GM12878 (cell line): Measurements from ENCODE around the gene PLA2G4E. TPM values are rescaled to one million over a fixed set of nuclear protein-coding genes. Genes with fewer than 3 reads are reported as not detected.

Source experiments
- BMI1 ChIP-seq: fragments of 450-650 bp; IDR thresholded peaks from 2 replicates; pipeline ENCODE4 v1.6.1; 2016; ENCODE audit warnings: mild to moderate bottlenecking, moderate library complexity, borderline replicate concordance
- CREM ChIP-seq: IDR thresholded peaks from 2 replicates; pipeline ENCODE4 v1.6.1; 2014; ENCODE audit warnings: antibody characterized with exemption, low read depth
- EGR1 ChIP-seq, 2 experiments: IDR thresholded peaks; 1 replicate in 1 of 2; 2 replicates in 1 of 2; pipeline ENCODE4 v1.6.1; 2011 to 2012; ENCODE audit warnings: low read depth in 2 of 2, low read length in 2 of 2, borderline replicate concordance in 1 of 2, mild to moderate bottlenecking in 1 of 2, moderate library complexity in 1 of 2
- EP300 ChIP-seq, 2 experiments: fragments of 150-350 bp in 1 of 2; IDR thresholded peaks; 2 replicates each; pipeline ENCODE4 v1.6.1; 2011 to 2012; ENCODE audit warnings: low read depth in 2 of 2, low read length in 2 of 2, borderline replicate concordance in 1 of 2, improper control_type of control experiment in 1 of 2, inconsistent platforms in 1 of 2; ENCODE audit not compliant: control insufficient read depth in 1 of 2
- FOS ChIP-seq: IDR thresholded peaks from 3 replicates; pipeline ENCODE4 v1.6.1; 2011; ENCODE audit warnings: borderline replicate concordance; ENCODE audit not compliant: insufficient read length; ENCODE audit errors: extremely low read depth
- HDAC2 ChIP-seq: fragments of 200-600 bp; sonication (generic); IDR thresholded peaks from 2 replicates; pipeline ENCODE4 v1.6.1; 2017
- IKZF1 ChIP-seq: fragments of 450-650 bp; conservative IDR thresholded peaks from 2 replicates; pipeline ENCODE4 v1.6.1; 2017; ENCODE audit warnings: antibody characterized with exemption, mild to moderate bottlenecking
- JUND ChIP-seq: IDR thresholded peaks from 2 replicates; pipeline ENCODE4 v1.6.1; 2012; ENCODE audit warnings: low read depth, mild to moderate bottlenecking, low read length, improper control_type of control experiment, moderate library complexity
- MLLT1 ChIP-seq: fragments of 450-650 bp; IDR thresholded peaks from 2 replicates; pipeline ENCODE4 v1.6.1; 2016; ENCODE audit warnings: mild to moderate bottlenecking
- MYC ChIP-seq: IDR thresholded peaks from 2 replicates; pipeline ENCODE4 v1.6.1; 2011; ENCODE audit warnings: mild to moderate bottlenecking, low read length, moderate library complexity, inconsistent platforms; ENCODE audit not compliant: insufficient read depth, insufficient replicate concordance, insufficient read length, severe bottlenecking
- NBN ChIP-seq: fragments of 450-650 bp; IDR thresholded peaks from 2 replicates; pipeline ENCODE4 v1.6.1; 2016
- PML ChIP-seq: IDR thresholded peaks from 2 replicates; pipeline ENCODE4 v1.6.1; 2012; ENCODE audit warnings: low read length, inconsistent platforms
- POLR2A ChIP-seq: IDR thresholded peaks from 2 replicates; pipeline ENCODE4 v1.6.1; 2011; ENCODE audit warnings: low read depth, mild to moderate bottlenecking, low read length
- RFX5 ChIP-seq: IDR thresholded peaks from 2 replicates; pipeline ENCODE4 v1.6.1; 2011; ENCODE audit warnings: low read depth, low read length, improper control_type of control experiment
- SMARCA5 ChIP-seq: fragments of 450-650 bp; IDR thresholded peaks from 2 replicates; pipeline ENCODE4 v1.6.1; 2017; ENCODE audit warnings: mild to moderate bottlenecking
- YY1 ChIP-seq: IDR thresholded peaks from 2 replicates; pipeline ENCODE4 v1.6.1; 2011; ENCODE audit warnings: low read depth, mild to moderate bottlenecking, low read length
- ZBTB11 ChIP-seq: fragments of 450-650 bp; formaldehyde crosslinking; IDR thresholded peaks from 2 replicates; pipeline ENCODE4 v1.5.0; 2022; ENCODE audit warnings: mild to moderate bottlenecking, missing genetic modification characterization
- polyA plus RNA-seq, 11 experiments: library from polyadenylated mRNA; depleted of rRNA in 4 of 11; unstranded in 6 of 11; stranded (reverse) in 5 of 11; fragments of >200 nt; fragmentation: Nextera tagmentation in 4 of 11; fragmentation: Illumina TruSeq in 1 of 11; extraction: Ambion mirVana in 4 of 11; extraction: Trizol in 1 of 11; gene quantifications; 1 replicate in 1 of 11; 2 replicates in 10 of 11; pipeline versions ENCODE4 v1.2.1 to v1.2.3, GENCODE V29; 2011 to 2016; ENCODE audit warnings: inconsistent platforms in 2 of 11, missing spikeins in 2 of 11, low read depth in 1 of 11
- total RNA-seq, 4 experiments: library from RNA; depleted of rRNA in 3 of 4; stranded (reverse); fragments of >200 nt in 3 of 4; fragmentation: Illumina TruSeq in 1 of 4; extraction: Trizol in 1 of 4; gene quantifications; 2 replicates each; pipeline versions ENCODE4 v1.2.1 to v1.2.3, GENCODE V29; 2013 to 2021
- TF ChIP-seq, protein P1 (sequence below): fragments of 450-650 bp; IDR thresholded peaks from 2 replicates; pipeline ENCODE4 v1.6.1; 2017; ENCODE audit warnings: antibody characterized with exemption, mild to moderate bottlenecking, moderate library complexity
- TF ChIP-seq, protein P2 (sequence below): IDR thresholded peaks from 2 replicates; pipeline ENCODE4 v1.6.1; 2011; ENCODE audit warnings: borderline replicate concordance, low read depth, mild to moderate bottlenecking, moderate library complexity, low read length; ENCODE audit not compliant: insufficient read depth, poor library complexity, severe bottlenecking
- TF ChIP-seq, protein P3 (sequence below): IDR thresholded peaks from 2 replicates; pipeline ENCODE4 v1.6.1; 2011; ENCODE audit warnings: mild to moderate bottlenecking, low read depth, low read length, moderate library complexity; ENCODE audit not compliant: insufficient replicate concordance

Gene PLA2G4E
- total and polyA plus RNA-seq, 10 of the 15 experiments (the other 5 are each of a cell fraction or from before 2014, with no cell fraction given) = 0.05 to 0.32 (median 0.06) TPM; not detected in 5

GRCh38 chr15:41935566-41936020 is 85.2 kb downstream of the PLA2G4E start (continued):
- TF ChIP-seq ZBTB11 (CRISPR knock-in tag) = no peak
- TF ChIP-seq SMARCA5 = no peak
- TF ChIP-seq MLLT1 = peak; percentile 61
- no peak for TF ChIP-seq BMI1
- peak; percentile 60; the same call in 1 of the 2 replicates for TF ChIP-seq YY1
- 0 out of 2 replicates have a peak, but pooled peaks have one; percentile 34 for TF ChIP-seq POLR2A
- TF ChIP-seq JUND = no peak
- peak; percentile 51 to 61; a peak in 2 of 4 replicates for TF ChIP-seq EP300 (IDR thresholded peaks at IDR 0.05; ENCODE audit: borderline replicate concordance in 1 of 2, control insufficient read depth in 1 of 2, low read depth in 2 of 2, low read length in 2 of 2)
- TF ChIP-seq NBN = peak; percentile 46
- TF ChIP-seq RFX5 = no peak
- TF ChIP-seq CREM = no peak
- TF ChIP-seq, protein P1, sequence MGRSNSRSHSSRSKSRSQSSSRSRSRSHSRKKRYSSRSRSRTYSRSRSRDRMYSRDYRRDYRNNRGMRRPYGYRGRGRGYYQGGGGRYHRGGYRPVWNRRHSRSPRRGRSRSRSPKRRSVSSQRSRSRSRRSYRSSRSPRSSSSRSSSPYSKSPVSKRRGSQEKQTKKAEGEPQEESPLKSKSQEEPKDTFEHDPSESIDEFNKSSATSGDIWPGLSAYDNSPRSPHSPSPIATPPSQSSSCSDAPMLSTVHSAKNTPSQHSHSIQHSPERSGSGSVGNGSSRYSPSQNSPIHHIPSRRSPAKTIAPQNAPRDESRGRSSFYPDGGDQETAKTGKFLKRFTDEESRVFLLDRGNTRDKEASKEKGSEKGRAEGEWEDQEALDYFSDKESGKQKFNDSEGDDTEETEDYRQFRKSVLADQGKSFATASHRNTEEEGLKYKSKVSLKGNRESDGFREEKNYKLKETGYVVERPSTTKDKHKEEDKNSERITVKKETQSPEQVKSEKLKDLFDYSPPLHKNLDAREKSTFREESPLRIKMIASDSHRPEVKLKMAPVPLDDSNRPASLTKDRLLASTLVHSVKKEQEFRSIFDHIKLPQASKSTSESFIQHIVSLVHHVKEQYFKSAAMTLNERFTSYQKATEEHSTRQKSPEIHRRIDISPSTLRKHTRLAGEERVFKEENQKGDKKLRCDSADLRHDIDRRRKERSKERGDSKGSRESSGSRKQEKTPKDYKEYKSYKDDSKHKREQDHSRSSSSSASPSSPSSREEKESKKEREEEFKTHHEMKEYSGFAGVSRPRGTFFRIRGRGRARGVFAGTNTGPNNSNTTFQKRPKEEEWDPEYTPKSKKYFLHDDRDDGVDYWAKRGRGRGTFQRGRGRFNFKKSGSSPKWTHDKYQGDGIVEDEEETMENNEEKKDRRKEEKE = no peak
- peak; percentile 75; the same call in 1 of the 2 replicates for TF ChIP-seq IKZF1
- TF ChIP-seq, protein P2, sequence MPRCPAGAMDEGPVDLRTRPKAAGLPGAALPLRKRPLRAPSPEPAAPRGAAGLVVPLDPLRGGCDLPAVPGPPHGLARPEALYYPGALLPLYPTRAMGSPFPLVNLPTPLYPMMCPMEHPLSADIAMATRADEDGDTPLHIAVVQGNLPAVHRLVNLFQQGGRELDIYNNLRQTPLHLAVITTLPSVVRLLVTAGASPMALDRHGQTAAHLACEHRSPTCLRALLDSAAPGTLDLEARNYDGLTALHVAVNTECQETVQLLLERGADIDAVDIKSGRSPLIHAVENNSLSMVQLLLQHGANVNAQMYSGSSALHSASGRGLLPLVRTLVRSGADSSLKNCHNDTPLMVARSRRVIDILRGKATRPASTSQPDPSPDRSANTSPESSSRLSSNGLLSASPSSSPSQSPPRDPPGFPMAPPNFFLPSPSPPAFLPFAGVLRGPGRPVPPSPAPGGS = no peak
- TF ChIP-seq HDAC2 = no peak
- no peak for TF ChIP-seq MYC
- no peak for TF ChIP-seq EGR1 (IDR thresholded peaks at IDR 0.05; ENCODE audit: borderline replicate concordance in 1 of 2, low read depth in 2 of 2, low read length in 2 of 2)
- no peak for TF ChIP-seq FOS
- TF ChIP-seq, protein P3, sequence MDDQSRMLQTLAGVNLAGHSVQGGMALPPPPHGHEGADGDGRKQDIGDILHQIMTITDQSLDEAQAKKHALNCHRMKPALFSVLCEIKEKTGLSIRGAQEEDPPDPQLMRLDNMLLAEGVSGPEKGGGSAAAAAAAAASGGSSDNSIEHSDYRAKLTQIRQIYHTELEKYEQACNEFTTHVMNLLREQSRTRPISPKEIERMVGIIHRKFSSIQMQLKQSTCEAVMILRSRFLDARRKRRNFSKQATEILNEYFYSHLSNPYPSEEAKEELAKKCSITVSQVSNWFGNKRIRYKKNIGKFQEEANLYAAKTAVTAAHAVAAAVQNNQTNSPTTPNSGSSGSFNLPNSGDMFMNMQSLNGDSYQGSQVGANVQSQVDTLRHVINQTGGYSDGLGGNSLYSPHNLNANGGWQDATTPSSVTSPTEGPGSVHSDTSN = peak; percentile 76
- TF ChIP-seq PML = no peak
